MM.1S (cell line): Measurements from ENCODE around the gene ZNF124.

ENCODE experiments used
- DNase-seq: peaks from one replicate; pipeline ENCODE4 v3.0.0-alpha.2; 2015
- H2AFZ ChIP-seq: fragments of 300-600 bp; sonication (generic); 2 replicates; pipeline ENCODE4 v1.6.0; 2016; ENCODE audit warnings: antibody characterized with exemption, low read length
- H3F3A ChIP-seq: fragments of 300-600 bp; sonication (generic); 2 replicates; pipeline ENCODE4 v1.6.1; 2016; ENCODE audit warnings: mild to moderate bottlenecking, antibody characterized with exemption, low read length, moderate library complexity, mixed read lengths; ENCODE audit not compliant: insufficient read depth
- H3K27ac ChIP-seq: fragments of 300-600 bp; sonication (generic); 2 replicates; pipeline ENCODE4 v1.5.1; 2016; ENCODE audit warnings: mild to moderate bottlenecking, low read length
- H3K27me3 ChIP-seq: fragments of 300-600 bp; sonication (generic); replicated peaks from 2 replicates; pipeline ENCODE4 v1.6.0; 2016; ENCODE audit warnings: low read length; ENCODE audit not compliant: insufficient read depth
- H3K36me3 ChIP-seq: fragments of 300-600 bp; sonication (generic); replicated peaks from 2 replicates; pipeline ENCODE4 v1.6.1; 2016; ENCODE audit warnings: mild to moderate bottlenecking, low read length, mixed read lengths; ENCODE audit not compliant: insufficient read depth
- H3K4me1 ChIP-seq: fragments of 300-600 bp; sonication (generic); 2 replicates; pipeline ENCODE4 v1.6.1; 2016; ENCODE audit warnings: low read length, mixed read lengths
- H3K4me2 ChIP-seq: fragments of 300-600 bp; sonication (generic); 2 replicates; pipeline ENCODE4 v1.6.0; 2016; ENCODE audit warnings: low read depth, low read length
- H3K4me3 ChIP-seq: fragments of 300-600 bp; sonication (generic); 2 replicates; pipeline ENCODE4 v1.5.1; 2016; ENCODE audit warnings: low read length, mixed read lengths
- H3K79me2 ChIP-seq: fragments of 300-600 bp; sonication (generic); 2 replicates; pipeline ENCODE4 v1.6.1; 2016; ENCODE audit warnings: mixed run types, low read length, mixed read lengths
- H3K9ac ChIP-seq: fragments of 300-600 bp; sonication (generic); 2 replicates; pipeline ENCODE4 v1.6.1; 2016; ENCODE audit warnings: low read length, mixed read lengths
- H3K9me2 ChIP-seq: fragments of 300-600 bp; sonication (generic); replicated peaks from 2 replicates; pipeline ENCODE4 v1.6.1; 2016; ENCODE audit warnings: mild to moderate bottlenecking, low read length, mixed read lengths; ENCODE audit not compliant: insufficient read depth
- H3K9me3 ChIP-seq: fragments of 300-600 bp; sonication (generic); replicated peaks from 2 replicates; pipeline ENCODE4 v1.6.1; 2016; ENCODE audit warnings: mild to moderate bottlenecking, low read length, mixed read lengths; ENCODE audit not compliant: insufficient read depth
- H4K20me1 ChIP-seq: fragments of 300-600 bp; sonication (generic); 2 replicates; pipeline ENCODE4 v1.6.1; 2016; ENCODE audit warnings: mild to moderate bottlenecking, low read length, moderate library complexity, mixed read lengths; ENCODE audit not compliant: insufficient read depth
- CTCF ChIP-seq: fragments of 300-600 bp; sonication (generic); IDR thresholded peaks from 2 replicates; pipeline ENCODE4 v1.5.1; 2016; ENCODE audit warnings: antibody characterized with exemption, low read length, mixed read lengths
- EZH2 ChIP-seq: fragments of 300-600 bp; sonication (generic); optimal IDR thresholded peaks from 2 replicates; pipeline ENCODE3; 2017; ENCODE audit warnings: low read depth, mild to moderate bottlenecking, antibody characterized with exemption, low read length, mixed read lengths
- EZH2phosphoT487 ChIP-seq: fragments of 300-600 bp; sonication (generic); IDR thresholded peaks from 2 replicates; pipeline ENCODE4 v1.6.1; 2018; ENCODE audit warnings: antibody characterized with exemption, low read length

The ZNF124 gene

GRCh38 chr1:247210376-247211117 lies 38.7 kb upstream of the ZNF124 start:
- Histone ChIP-seq H3K27me3 (no peaks in the 10 kb centered on the region), H3K9ac (peak overlapping the region; percentile 81), H3K79me2 (peaks cover 52% of the 10 kb centered on the region), H3K9me3 (no peaks in the 10 kb centered on the region), H4K20me1 (no peaks in the 10 kb centered on the region), H3K36me3 (peaks cover 23% of the 10 kb centered on the region), H3K9me2 (no peaks in the 10 kb centered on the region), H2AFZ (peak overlapping the region; percentile 57), H3K4me2 (peak overlapping the region; percentile 88), H3K27ac (peak overlapping the region; percentile 72), H3K4me1 (peaks cover 49% of the 10 kb centered on the region), H3F3A (peaks cover 33% of the 10 kb centered on the region), H3K4me3 (peak overlapping the region; percentile 87)
- TF ChIP-seq EZH2 (no peak), EZH2phosphoT487 (no peak), CTCF (no peak)
- DNase-seq: peak; percentile 100

DNA sequence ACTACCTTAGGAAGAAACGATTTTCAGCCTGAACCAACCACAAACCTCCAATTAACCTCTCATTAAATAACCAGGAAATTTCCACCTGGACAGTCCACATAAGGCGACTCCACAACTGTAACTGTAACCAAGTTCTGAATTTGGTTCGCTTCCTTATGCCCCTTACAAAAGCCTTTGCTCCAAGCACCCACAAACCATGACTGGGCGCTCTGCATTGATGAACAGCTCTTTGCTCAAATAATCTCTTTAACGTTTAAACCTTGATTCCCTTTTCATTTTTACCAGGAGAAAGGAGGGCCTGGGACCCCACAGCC lies 38.2 kb upstream of the ZNF124 start:
- peak overlapping the region; percentile 57 for H2AFZ ChIP-seq
- H3K4me1 ChIP-seq: peaks cover 43% of the 10 kb centered on the region
- H3K9ac ChIP-seq: peak overlapping the region; percentile 81
- H3K36me3 ChIP-seq: peaks cover 23% of the 10 kb centered on the region
- H3K4me3 ChIP-seq: peak overlapping the region; percentile 87
- no peak for DNase-seq
- peaks cover 33% of the 10 kb centered on the region for H3F3A ChIP-seq
- H3K9me2 ChIP-seq: no peaks in the 10 kb centered on the region
- H3K27ac ChIP-seq: peak overlapping the region; percentile 72; the same call in 1 of the 2 replicates
- no peaks in the 10 kb centered on the region for H3K9me3 ChIP-seq
- H3K4me2 ChIP-seq: peak overlapping the region; percentile 65
- no peaks in the 10 kb centered on the region for H3K27me3 ChIP-seq
- no peaks in the 10 kb centered on the region for H4K20me1 ChIP-seq
- H3K79me2 ChIP-seq: peaks cover 57% of the 10 kb centered on the region
- TF ChIP-seq EZH2phosphoT487: no peak
- no peak for TF ChIP-seq EZH2
- no peak for TF ChIP-seq CTCF

GRCh38 chr1:247209396-247209795 lies 37.6 kb upstream of the ZNF124 start:
- Histone ChIP-seq H3K4me3 (peak overlapping the region; percentile 87), H2AFZ (no peak overlapping the region), H4K20me1 (no peaks in the 10 kb centered on the region)

More at GRCh38 chr1:247209396-247209795, 37.6 kb upstream of the ZNF124 start:
- TF ChIP-seq EZH2phosphoT487: no peak
- TF ChIP-seq EZH2: no peak
- no peak for TF ChIP-seq CTCF
- H3K4me1 ChIP-seq: peaks cover 37% of the 10 kb centered on the region
- peaks cover 63% of the 10 kb centered on the region for H3K79me2 ChIP-seq
- no peak for DNase-seq
- H3K9ac ChIP-seq: peak overlapping the region; percentile 81; the same call in 1 of the 2 replicates
- peak overlapping the region; percentile 65 for H3K4me2 ChIP-seq
- H3F3A ChIP-seq: peaks cover 31% of the 10 kb centered on the region
- H3K9me3 ChIP-seq: no peaks in the 10 kb centered on the region
- peaks cover 24% of the 10 kb centered on the region for H3K36me3 ChIP-seq
- H3K27ac ChIP-seq: no peak overlapping the region
- no peaks in the 10 kb centered on the region for H3K9me2 ChIP-seq
- H3K27me3 ChIP-seq: no peaks in the 10 kb centered on the region
